Measurements from ENCODE around the gene FAM227A.
A peak's percentile ranks its signal among the peaks of the same experiment; 100 is the strongest.
"Not testable (repeated sequence)": the region's sequence is repeated elsewhere in the genome, so short reads cannot be mapped to it uniquely, and the experiment has no call there.

FAM227A gene

GRCh38 chr22:38602166-38602565 is 54.0 kb downstream of the FAM227A start:
- H3K23ac ChIP-seq (ENCODE audit: low read length in 2 of 2), result no peak overlapping the region
- WGBS, result no CpG with 5 or more reads among the region's 1 CpG
- no peak overlapping the region for H3K27ac ChIP-seq (ENCODE audit: low read length, poor library complexity, severe bottlenecking)

DNA sequence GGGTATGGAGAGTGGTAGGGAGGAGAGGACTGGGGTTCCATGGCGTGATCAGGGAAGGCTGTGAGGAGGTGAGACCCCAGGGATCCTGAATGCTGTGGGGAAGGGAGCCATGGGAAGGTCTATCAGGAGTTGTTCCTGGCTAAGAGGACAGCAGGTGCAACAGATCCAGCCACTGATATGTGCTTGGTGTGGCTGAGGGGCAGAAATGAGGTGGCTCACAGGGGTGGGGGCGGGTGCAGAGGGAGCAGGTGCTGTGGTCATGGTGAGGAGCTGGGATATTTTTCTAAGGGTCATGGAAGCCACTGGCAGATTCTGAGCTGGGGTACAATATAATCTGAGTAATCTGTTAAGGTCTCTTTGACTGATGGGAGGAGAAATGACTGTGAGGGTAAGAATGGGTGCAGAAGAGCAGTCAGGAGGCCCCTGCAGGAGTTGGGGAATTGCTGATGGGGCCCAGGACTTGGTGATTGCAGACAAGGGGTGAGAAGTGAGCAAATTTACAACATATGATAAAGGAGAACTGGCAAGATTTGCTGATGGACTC is 54.9 kb downstream of the FAM227A start:
- H2BK5ac ChIP-seq (ENCODE audit: low read depth, low read length, poor library complexity, severe bottlenecking), result no peak overlapping the region
- DNase-seq, result no peak
- no peaks in the 10 kb centered on the region for H3K27me3 ChIP-seq (ENCODE audit: control insufficient read depth in 1 of 2, insufficient read depth in 1 of 2, low read length in 2 of 2)
- no peak overlapping the region for H3K14ac ChIP-seq (ENCODE audit: low read length in 2 of 2)
- H2BK120ac ChIP-seq (ENCODE audit: low read depth, low read length), result no peak overlapping the region
- H2BK15ac ChIP-seq (ENCODE audit: low read depth, poor library complexity, severe bottlenecking), result no peak overlapping the region
- H3K4me1 ChIP-seq (ENCODE audit: control insufficient read depth, insufficient read depth, low read depth, low read length), result peaks cover 1% of the 10 kb centered on the region
- H2AFZ ChIP-seq (ENCODE audit: low read depth, low read length), result no peak overlapping the region
- no peak overlapping the region for H3K4me3 ChIP-seq (ENCODE audit: insufficient read depth in 1 of 2, low read depth in 1 of 2, low read length in 2 of 2)
- no peak overlapping the region for H4K8ac ChIP-seq (ENCODE audit: low read length)
- H4K91ac ChIP-seq (ENCODE audit: low read length), result peak overlapping the region; percentile 75
- no peaks in the 10 kb centered on the region for H3K9me3 ChIP-seq (ENCODE audit: control insufficient read depth, low read length)
- no peak overlapping the region for H3K4me2 ChIP-seq (ENCODE audit: low read length, poor library complexity, severe bottlenecking)
- H3K79me1 ChIP-seq (replicated peaks; ENCODE audit: low read length, poor library complexity, severe bottlenecking), result no peaks in the 10 kb centered on the region
- H3K36me3 ChIP-seq (ENCODE audit: control insufficient read depth in 1 of 2, insufficient read depth in 2 of 2, low read depth in 1 of 2, low read length in 2 of 2), result peaks cover 3 to 10% of the 10 kb centered on the region in 2 experiments
- no peak overlapping the region for H2AK5ac ChIP-seq (ENCODE audit: low read length, severe bottlenecking)
- H3K4ac ChIP-seq (ENCODE audit: low read depth in 1 of 2, low read length in 2 of 2), result peak overlapping the region in 1 of 2 experiments; percentile 73
- no peak overlapping the region for H3K9ac ChIP-seq (ENCODE audit: low read length)
- H3K18ac ChIP-seq (ENCODE audit: low read depth in 1 of 2, low read length in 2 of 2), result no peak overlapping the region
- H3K23ac ChIP-seq (ENCODE audit: low read length in 2 of 2), result no peak overlapping the region
- no peak overlapping the region for H3K27ac ChIP-seq (ENCODE audit: low read length, poor library complexity, severe bottlenecking)
- H2BK12ac ChIP-seq (ENCODE audit: low read length in 2 of 2), result no peak overlapping the region
- WGBS, result 84% methylated on average over 2 of the region's 2 CpGs

More at GRCh38 chr22:38602166-38602565, 54.0 kb downstream of the FAM227A start:
- Histone ChIP-seq H3K27me3 (ENCODE audit: control insufficient read depth in 1 of 2, insufficient read depth in 1 of 2, low read length in 2 of 2) (no peaks in the 10 kb centered on the region), H4K91ac (ENCODE audit: low read length) (no peak overlapping the region), H3K14ac (ENCODE audit: low read length in 2 of 2) (no peak overlapping the region), H2BK15ac (ENCODE audit: low read depth, poor library complexity, severe bottlenecking) (no peak overlapping the region), H2BK12ac (ENCODE audit: low read length in 2 of 2) (no peak overlapping the region), H3K4ac (ENCODE audit: low read depth in 1 of 2, low read length in 2 of 2) (no peak overlapping the region), H3K4me1 (ENCODE audit: control insufficient read depth, insufficient read depth, low read depth, low read length) (peaks cover 3% of the 10 kb centered on the region), H3K36me3 (ENCODE audit: control insufficient read depth in 1 of 2, insufficient read depth in 2 of 2, low read depth in 1 of 2, low read length in 2 of 2) (peaks cover 3 to 7% of the 10 kb centered on the region in 2 experiments), H2AK5ac (ENCODE audit: low read length, severe bottlenecking) (no peak overlapping the region), H2BK5ac (ENCODE audit: low read depth, low read length, poor library complexity, severe bottlenecking) (no peak overlapping the region), H3K18ac (ENCODE audit: low read depth in 1 of 2, low read length in 2 of 2) (no peak overlapping the region), H3K4me3 (ENCODE audit: insufficient read depth in 1 of 2, low read depth in 1 of 2, low read length in 2 of 2) (no peak overlapping the region), H3K4me2 (ENCODE audit: low read length, poor library complexity, severe bottlenecking) (no peak overlapping the region), H4K8ac (ENCODE audit: low read length) (no peak overlapping the region), H2BK120ac (ENCODE audit: low read depth, low read length) (no peak overlapping the region), H3K9ac (ENCODE audit: low read length) (no peak overlapping the region), H3K79me1 (replicated peaks; ENCODE audit: low read length, poor library complexity, severe bottlenecking) (no peaks in the 10 kb centered on the region), H3K9me3 (ENCODE audit: control insufficient read depth, low read length) (no peaks in the 10 kb centered on the region), H2AFZ (ENCODE audit: low read depth, low read length) (no peak overlapping the region)
- no peak for DNase-seq

- H3K18ac ChIP-seq (ENCODE audit: low read depth in 1 of 2, low read length in 2 of 2), result no peak overlapping the region
- 98% methylated on average over 8 of the region's 10 CpGs for WGBS
- no peak overlapping the region for H2BK12ac ChIP-seq (ENCODE audit: low read length in 2 of 2)
- peaks cover 3 to 10% of the 10 kb centered on the region in 2 experiments for H3K36me3 ChIP-seq (ENCODE audit: control insufficient read depth in 1 of 2, insufficient read depth in 2 of 2, low read depth in 1 of 2, low read length in 2 of 2)
- no peak overlapping the region for H2BK120ac ChIP-seq (ENCODE audit: low read depth, low read length)
- peak overlapping the region in 1 of 2 experiments; percentile 35 for H3K14ac ChIP-seq (ENCODE audit: low read length in 2 of 2)
- no peak overlapping the region for H3K9ac ChIP-seq (ENCODE audit: low read length)
- H3K4me2 ChIP-seq (ENCODE audit: low read length, poor library complexity, severe bottlenecking), result no peak overlapping the region
- no peak overlapping the region for H3K4me3 ChIP-seq (ENCODE audit: insufficient read depth in 1 of 2, low read depth in 1 of 2, low read length in 2 of 2)
- no peak overlapping the region for H2AFZ ChIP-seq (ENCODE audit: low read depth, low read length)
- no peak overlapping the region for H3K23ac ChIP-seq (ENCODE audit: low read length in 2 of 2)
- no peak overlapping the region for H3K4ac ChIP-seq (ENCODE audit: low read depth in 1 of 2, low read length in 2 of 2)
- H4K8ac ChIP-seq (ENCODE audit: low read length), result no peak overlapping the region
- H4K91ac ChIP-seq (ENCODE audit: low read length), result no peak overlapping the region
- H3K79me1 ChIP-seq (replicated peaks; ENCODE audit: low read length, poor library complexity, severe bottlenecking), result no peaks in the 10 kb centered on the region
- no peaks in the 10 kb centered on the region for H3K9me3 ChIP-seq (ENCODE audit: control insufficient read depth, low read length)
- no peak overlapping the region for H3K27ac ChIP-seq (ENCODE audit: low read length, poor library complexity, severe bottlenecking)
- H3K27me3 ChIP-seq (ENCODE audit: control insufficient read depth in 1 of 2, insufficient read depth in 1 of 2, low read length in 2 of 2), result no peaks in the 10 kb centered on the region
- DNase-seq, result no peak
- H3K4me1 ChIP-seq (ENCODE audit: control insufficient read depth, insufficient read depth, low read depth, low read length), result no peaks in the 10 kb centered on the region
- H2BK15ac ChIP-seq (ENCODE audit: low read depth, poor library complexity, severe bottlenecking), result no peak overlapping the region
- H2BK5ac ChIP-seq (ENCODE audit: low read depth, low read length, poor library complexity, severe bottlenecking), result no peak overlapping the region
- H2AK5ac ChIP-seq (ENCODE audit: low read length, severe bottlenecking), result no peak overlapping the region
These were observed 56.7 kb downstream of the FAM227A start for GRCh38 chr22:38599466-38599865.

- not testable (repeated sequence) for H4K8ac ChIP-seq (ENCODE audit: low read length); H2BK5ac ChIP-seq (ENCODE audit: low read depth, low read length, poor library complexity, severe bottlenecking); H3K14ac ChIP-seq (ENCODE audit: low read length in 2 of 2); H3K27me3 ChIP-seq (ENCODE audit: control insufficient read depth in 1 of 2, insufficient read depth in 1 of 2, low read length in 2 of 2); H3K18ac ChIP-seq (ENCODE audit: low read depth in 1 of 2, low read length in 2 of 2); H2AK5ac ChIP-seq (ENCODE audit: low read length, severe bottlenecking); DNase-seq; H3K23ac ChIP-seq (ENCODE audit: low read length in 2 of 2); H3K9me3 ChIP-seq (ENCODE audit: control insufficient read depth, low read length); H4K91ac ChIP-seq (ENCODE audit: low read length); H3K4me1 ChIP-seq (ENCODE audit: control insufficient read depth, insufficient read depth, low read depth, low read length); H3K27ac ChIP-seq (ENCODE audit: low read length, poor library complexity, severe bottlenecking); H3K9ac ChIP-seq (ENCODE audit: low read length); H2AFZ ChIP-seq (ENCODE audit: low read depth, low read length); H2BK120ac ChIP-seq (ENCODE audit: low read depth, low read length); H3K4me2 ChIP-seq (ENCODE audit: low read length, poor library complexity, severe bottlenecking); H3K4me3 ChIP-seq (ENCODE audit: insufficient read depth in 1 of 2, low read depth in 1 of 2, low read length in 2 of 2); H3K79me1 ChIP-seq (replicated peaks; ENCODE audit: low read length, poor library complexity, severe bottlenecking); H2BK12ac ChIP-seq (ENCODE audit: low read length in 2 of 2); H2BK15ac ChIP-seq (ENCODE audit: low read depth, poor library complexity, severe bottlenecking); H3K4ac ChIP-seq (ENCODE audit: low read depth in 1 of 2, low read length in 2 of 2)
- H3K36me3 ChIP-seq (ENCODE audit: control insufficient read depth in 1 of 2, insufficient read depth in 2 of 2, low read depth in 1 of 2, low read length in 2 of 2), result peaks cover 0 to 14% of the 10 kb centered on the region in 2 experiments
- WGBS, result 83% methylated on average over 3 of the region's 3 CpGs
These were observed 73.3 kb downstream of the FAM227A start for GRCh38 chr22:38582923-38583322.
